ENCODE measurements around the gene SLCO2A1. TPM values are rescaled to one million over a fixed set of nuclear protein-coding genes. Genes with fewer than 3 reads are reported as not detected.

SLCO2A1 gene
- total RNA-seq, 4 donors from 2014 or later, result 3.3 to 18.9 (median 6.0) TPM

DNA sequence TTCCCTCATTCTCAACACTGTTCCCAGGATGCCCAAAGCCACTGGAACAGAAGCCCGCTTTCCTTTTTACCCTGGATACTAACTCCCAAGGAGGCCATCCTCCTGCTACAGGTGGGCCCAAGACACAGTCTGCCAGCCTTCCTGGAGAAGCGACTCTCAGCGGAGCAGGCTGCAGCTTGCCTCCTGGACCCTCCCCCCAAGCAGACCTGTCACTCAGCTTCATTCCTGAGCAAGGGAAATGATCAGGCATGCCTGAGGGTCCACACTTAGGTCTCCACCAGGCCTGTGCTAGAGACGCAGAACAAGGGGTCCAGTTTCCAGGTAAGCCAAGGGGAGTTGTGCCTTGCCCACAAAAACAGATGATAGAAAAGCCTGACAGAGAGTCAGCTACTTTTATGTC is 62.8 kb downstream of the SLCO2A1 start:
- Histone ChIP-seq H3K4me3 (no peak overlapping the region), H3K27me3 (no peaks in the 10 kb centered on the region), H3K4me1 (peaks cover 0 to 14% (median 0%) of the 10 kb centered on the region in 3 donors), H3K36me3 (no peaks in the 10 kb centered on the region), H3K9me3 (no peaks in the 10 kb centered on the region), H3K27ac (no peak overlapping the region)
- no peak for TF ChIP-seq POLR2A (IDR thresholded peaks at IDR 0.05)
- TF ChIP-seq, protein P1, sequence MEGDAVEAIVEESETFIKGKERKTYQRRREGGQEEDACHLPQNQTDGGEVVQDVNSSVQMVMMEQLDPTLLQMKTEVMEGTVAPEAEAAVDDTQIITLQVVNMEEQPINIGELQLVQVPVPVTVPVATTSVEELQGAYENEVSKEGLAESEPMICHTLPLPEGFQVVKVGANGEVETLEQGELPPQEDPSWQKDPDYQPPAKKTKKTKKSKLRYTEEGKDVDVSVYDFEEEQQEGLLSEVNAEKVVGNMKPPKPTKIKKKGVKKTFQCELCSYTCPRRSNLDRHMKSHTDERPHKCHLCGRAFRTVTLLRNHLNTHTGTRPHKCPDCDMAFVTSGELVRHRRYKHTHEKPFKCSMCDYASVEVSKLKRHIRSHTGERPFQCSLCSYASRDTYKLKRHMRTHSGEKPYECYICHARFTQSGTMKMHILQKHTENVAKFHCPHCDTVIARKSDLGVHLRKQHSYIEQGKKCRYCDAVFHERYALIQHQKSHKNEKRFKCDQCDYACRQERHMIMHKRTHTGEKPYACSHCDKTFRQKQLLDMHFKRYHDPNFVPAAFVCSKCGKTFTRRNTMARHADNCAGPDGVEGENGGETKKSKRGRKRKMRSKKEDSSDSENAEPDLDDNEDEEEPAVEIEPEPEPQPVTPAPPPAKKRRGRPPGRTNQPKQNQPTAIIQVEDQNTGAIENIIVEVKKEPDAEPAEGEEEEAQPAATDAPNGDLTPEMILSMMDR (IDR thresholded peaks at IDR 0.05), result no peak
- 64 to 91% methylated on average over 1 to 4 of the region's 4 CpGs for WGBS, 2 donors
- DNase-seq, result no peak
- intact Hi-C loops (cut with DNase I), result no loop called here

DNA sequence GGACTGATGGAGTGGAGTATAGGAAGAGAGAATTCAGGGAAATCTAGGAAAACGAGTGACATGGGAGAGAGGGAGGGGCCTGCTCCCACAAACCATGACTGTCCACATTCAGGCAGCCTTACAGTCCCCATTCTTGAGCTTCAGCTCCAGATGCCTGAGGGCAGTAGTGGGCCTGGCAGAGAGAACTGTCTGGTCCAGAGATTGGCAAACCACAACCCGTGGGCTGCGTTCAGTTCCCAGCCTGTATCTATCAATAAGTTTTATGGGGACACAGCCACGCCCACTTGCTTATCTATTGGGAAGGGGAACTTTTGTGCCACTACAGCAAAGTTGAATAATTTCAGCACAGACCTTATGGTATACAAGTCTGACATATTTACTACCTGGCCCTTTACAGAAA is 63.8 kb downstream of the SLCO2A1 start:
- WGBS, 2 donors, result 53 to 79% methylated on average over 2 to 4 of the region's 4 CpGs

DNA sequence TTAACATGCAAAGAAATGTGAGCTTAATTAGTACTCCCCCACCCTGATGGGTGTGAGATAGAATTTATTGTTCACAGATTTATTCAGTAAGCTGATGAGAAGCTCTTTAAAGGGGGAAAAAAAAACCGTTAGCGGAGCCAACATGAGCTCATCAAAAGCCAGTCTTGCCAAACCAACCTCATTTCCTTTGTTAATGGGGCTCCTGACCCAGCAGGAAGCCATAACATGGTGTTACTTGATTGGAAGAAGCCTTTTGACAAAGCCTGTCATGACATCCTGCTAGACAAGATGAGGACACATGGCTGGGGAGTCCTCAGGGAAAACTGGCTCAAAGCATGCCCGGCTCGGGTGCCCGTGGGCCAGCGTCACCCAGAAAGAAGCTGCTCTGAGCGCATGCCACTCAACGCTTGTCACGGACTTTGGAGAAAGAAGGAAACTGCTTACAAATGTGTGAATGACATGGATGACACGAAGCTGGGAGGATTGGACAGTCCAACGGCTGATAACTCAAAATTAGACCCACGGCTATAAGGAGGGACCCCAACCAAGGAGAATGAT is 64.6 kb downstream of the SLCO2A1 start:
- 71 to 78% methylated on average over 10 to 12 of the region's 12 CpGs for WGBS, 2 donors
- DNase-seq, result no peak
- H3K27ac ChIP-seq, result peak overlapping the region in 1 of 4 donors; percentile 21
- no peak for TF ChIP-seq POLR2A (IDR thresholded peaks at IDR 0.05)
- TF ChIP-seq, protein P1 (IDR thresholded peaks at IDR 0.05), result no peak
- no peaks in the 10 kb centered on the region for H3K36me3 ChIP-seq
- intact Hi-C loops (cut with DNase I), result no loop called here
- H3K4me3 ChIP-seq, result no peak overlapping the region
- no peaks in the 10 kb centered on the region for H3K9me3 ChIP-seq
- peaks cover 0 to 14% (median 0%) of the 10 kb centered on the region in 3 donors for H3K4me1 ChIP-seq
- no peaks in the 10 kb centered on the region for H3K27me3 ChIP-seq

More for the DNA sequence above, 63.8 kb downstream of the SLCO2A1 start:
- H3K4me3 ChIP-seq, result no peak overlapping the region
- DNase-seq, result no peak
- TF ChIP-seq POLR2A (IDR thresholded peaks at IDR 0.05), result no peak
- TF ChIP-seq, protein P1 (IDR thresholded peaks at IDR 0.05), result no peak
- intact Hi-C loops (cut with DNase I), result no loop called here
- no peaks in the 10 kb centered on the region for H3K36me3 ChIP-seq
- no peak overlapping the region for H3K27ac ChIP-seq
- H3K27me3 ChIP-seq, result no peaks in the 10 kb centered on the region
- H3K9me3 ChIP-seq, result no peaks in the 10 kb centered on the region
- H3K4me1 ChIP-seq, result peaks cover 0 to 14% (median 0%) of the 10 kb centered on the region in 3 donors

DNA sequence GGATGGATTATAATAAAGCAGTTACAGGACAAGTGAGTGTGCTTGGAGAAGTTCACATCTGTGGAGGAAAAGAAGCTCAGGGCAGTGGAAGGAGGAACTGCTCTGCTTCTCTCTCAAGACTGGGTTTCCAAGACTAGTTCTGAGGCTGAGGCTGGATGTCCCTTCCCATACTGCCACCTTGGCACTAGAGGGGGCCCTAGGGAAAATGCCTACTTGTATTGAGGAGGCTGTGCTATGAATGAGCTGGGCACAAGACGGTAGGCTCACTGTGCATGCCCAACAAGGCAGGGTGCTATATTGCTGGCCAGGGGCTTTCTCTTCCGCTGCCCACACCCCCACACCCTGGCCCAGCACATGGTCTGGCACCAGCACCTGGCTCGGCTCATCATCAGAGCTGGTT is 65.2 kb downstream of the SLCO2A1 start:
- Histone ChIP-seq H3K27me3 (no peaks in the 10 kb centered on the region), H3K4me1 (peaks cover 0 to 14% (median 0%) of the 10 kb centered on the region in 3 donors), H3K36me3 (no peaks in the 10 kb centered on the region), H3K27ac (peak overlapping the region in 1 of 4 donors; percentile 21), H3K9me3 (no peaks in the 10 kb centered on the region), H3K4me3 (no peak overlapping the region)
- TF ChIP-seq, protein P1 (IDR thresholded peaks at IDR 0.05), result peak in 2 of 6 experiments; percentile 8 to 35
- TF ChIP-seq POLR2A (IDR thresholded peaks at IDR 0.05), result no peak
- DNase-seq, result no peak
- intact Hi-C loops (cut with DNase I), result no loop called here
- 77 to 79% methylated on average over 2 to 3 of the region's 3 CpGs for WGBS, 2 donors

DNA sequence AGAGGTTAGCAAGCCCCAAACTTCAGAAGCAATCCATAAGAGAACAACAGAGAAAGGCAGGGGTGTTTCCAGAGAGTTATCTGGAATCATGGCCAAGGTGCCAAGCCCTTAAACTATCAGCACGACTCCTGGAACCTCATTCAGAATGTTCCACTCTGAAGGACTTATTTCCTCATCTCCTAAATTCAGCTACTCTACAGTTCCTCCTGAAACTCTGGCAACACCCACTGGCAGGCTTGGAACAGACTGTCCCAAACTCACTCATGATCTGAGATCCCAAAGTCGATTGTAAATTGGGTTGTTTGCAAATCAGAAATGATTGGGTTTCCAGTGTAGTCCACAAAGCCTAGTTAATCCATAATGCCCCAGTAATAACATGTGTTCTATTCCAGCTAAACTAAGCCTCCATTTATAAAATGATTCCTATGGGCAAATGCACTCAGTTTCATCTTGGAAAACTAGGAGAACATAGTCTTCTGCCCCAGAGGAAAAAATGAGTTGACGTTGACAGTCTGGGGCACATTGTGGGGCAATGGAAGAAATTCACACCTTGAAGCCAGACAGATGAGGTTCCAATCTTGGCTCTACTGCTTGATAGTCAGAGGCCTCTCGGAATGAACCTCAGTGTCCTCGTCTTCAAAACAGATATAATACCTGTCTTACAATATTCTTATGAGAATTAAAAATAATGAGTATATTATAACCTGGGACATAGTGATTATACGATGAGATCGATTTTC is 65.9 kb downstream of the SLCO2A1 start:
- H3K4me1 ChIP-seq, result peaks cover 0 to 14% (median 0%) of the 10 kb centered on the region in 3 donors
- TF ChIP-seq, protein P1 (IDR thresholded peaks at IDR 0.05), result no peak
- no peak for TF ChIP-seq POLR2A (IDR thresholded peaks at IDR 0.05)
- DNase-seq, result no peak
- no peaks in the 10 kb centered on the region for H3K9me3 ChIP-seq
- WGBS, 2 donors, result 73 to 85% methylated on average over 7 of the region's 7 CpGs
- H3K36me3 ChIP-seq, result no peaks in the 10 kb centered on the region
- intact Hi-C loops (cut with DNase I), result no loop called here
- no peaks in the 10 kb centered on the region for H3K27me3 ChIP-seq
- H3K27ac ChIP-seq, result peak overlapping the region in 2 of 4 donors; percentile 19 to 21
- no peak overlapping the region for H3K4me3 ChIP-seq
